SK-N-SH treated with all-trans-retinoic acid at 6 μM for 48 hours (cell line): ENCODE results near the gene SORCS2.

Experiments
- CSDC2 ChIP-seq: fragments of 250-450 bp; sonication (Bioruptor Pico); IDR thresholded peaks from 2 replicates; pipeline ENCODE4 v1.5.0; 2020; ENCODE audit warnings: mild to moderate bottlenecking, moderate library complexity
- ESRRG ChIP-seq: fragments of 250-450 bp; sonication (Bioruptor Pico); IDR thresholded peaks from 2 replicates; pipeline ENCODE4 v1.6.1; 2021; ENCODE audit warnings: mild to moderate bottlenecking
- ISL1 ChIP-seq: fragments of 250-450 bp; sonication (Bioruptor Pico); IDR thresholded peaks from 2 replicates; pipeline ENCODE4 v2.1.2; 2022; ENCODE audit warnings: mild to moderate bottlenecking, moderate library complexity
- OSR1 ChIP-seq: fragments of 250-450 bp; sonication (Bioruptor Pico); IDR thresholded peaks from 2 replicates; pipeline ENCODE4 v1.8.0; 2022; ENCODE audit warnings: moderate library complexity, mild to moderate bottlenecking, inconsistent platforms
- PPARA ChIP-seq: fragments of 250-450 bp; sonication (Bioruptor Pico); IDR thresholded peaks from 2 replicates; pipeline ENCODE4 v1.5.0; 2020; ENCODE audit warnings: mild to moderate bottlenecking, borderline replicate concordance
- SNAI2 ChIP-seq: fragments of 250-450 bp; sonication (Bioruptor Pico); IDR thresholded peaks from 2 replicates; pipeline ENCODE4 v1.5.0; 2020; ENCODE audit warnings: mild to moderate bottlenecking, moderate library complexity
- TCF4 ChIP-seq: fragments of 250-450 bp; sonication (Bioruptor Pico); IDR thresholded peaks from 2 replicates; pipeline ENCODE4 v1.8.0; 2021; ENCODE audit warnings: mild to moderate bottlenecking, moderate library complexity, borderline replicate concordance
- TOX ChIP-seq: fragments of 250-450 bp; sonication (Bioruptor Pico); IDR thresholded peaks from 2 replicates; pipeline ENCODE4 v1.8.0; 2021; ENCODE audit warnings: mild to moderate bottlenecking, moderate library complexity, borderline replicate concordance
- ZC3H10 ChIP-seq: fragments of 250-450 bp; sonication (Bioruptor Pico); IDR thresholded peaks from 2 replicates; pipeline ENCODE4 v1.5.1; 2021; ENCODE audit warnings: mild to moderate bottlenecking, moderate library complexity
- ZFP30 ChIP-seq: fragments of 450-650 bp; formaldehyde crosslinking; IDR thresholded peaks from 2 replicates; pipeline ENCODE4 v1.5.0; 2022; ENCODE audit warnings: mild to moderate bottlenecking, moderate library complexity
- TF ChIP-seq, protein P1 (sequence below): fragments of 250-450 bp; sonication (Bioruptor Pico); IDR thresholded peaks from 2 replicates; pipeline ENCODE4 v1.8.0; 2021; ENCODE audit warnings: low read depth, mild to moderate bottlenecking, moderate library complexity, borderline replicate concordance
- TF ChIP-seq, protein P2 (sequence below): fragments of 250-450 bp; sonication (Bioruptor Pico); IDR thresholded peaks from 2 replicates; pipeline ENCODE4 v1.5.0; 2020; ENCODE audit warnings: mild to moderate bottlenecking, moderate library complexity

DNA sequence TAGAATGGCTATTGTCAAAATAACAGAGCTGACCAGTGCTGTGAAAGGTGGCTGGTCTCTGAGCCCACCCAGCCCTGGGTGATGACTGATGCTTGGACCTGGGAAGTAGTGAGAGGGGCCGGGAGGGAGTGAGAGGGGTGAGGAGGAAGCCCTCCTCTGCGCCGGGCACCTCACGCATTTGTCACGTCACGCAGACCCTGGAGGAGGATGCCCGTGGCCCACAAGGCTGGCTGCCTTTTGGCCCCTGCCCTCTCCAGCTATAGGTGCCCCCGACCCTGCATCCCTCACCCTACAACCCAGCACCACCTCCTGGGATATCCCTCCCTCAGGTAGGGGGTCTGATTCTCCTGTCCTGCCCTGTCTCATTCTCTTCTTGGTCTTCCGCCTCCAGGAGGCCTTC lies 539.9 kb downstream of the SORCS2 start:
- TF ChIP-seq, protein P1, sequence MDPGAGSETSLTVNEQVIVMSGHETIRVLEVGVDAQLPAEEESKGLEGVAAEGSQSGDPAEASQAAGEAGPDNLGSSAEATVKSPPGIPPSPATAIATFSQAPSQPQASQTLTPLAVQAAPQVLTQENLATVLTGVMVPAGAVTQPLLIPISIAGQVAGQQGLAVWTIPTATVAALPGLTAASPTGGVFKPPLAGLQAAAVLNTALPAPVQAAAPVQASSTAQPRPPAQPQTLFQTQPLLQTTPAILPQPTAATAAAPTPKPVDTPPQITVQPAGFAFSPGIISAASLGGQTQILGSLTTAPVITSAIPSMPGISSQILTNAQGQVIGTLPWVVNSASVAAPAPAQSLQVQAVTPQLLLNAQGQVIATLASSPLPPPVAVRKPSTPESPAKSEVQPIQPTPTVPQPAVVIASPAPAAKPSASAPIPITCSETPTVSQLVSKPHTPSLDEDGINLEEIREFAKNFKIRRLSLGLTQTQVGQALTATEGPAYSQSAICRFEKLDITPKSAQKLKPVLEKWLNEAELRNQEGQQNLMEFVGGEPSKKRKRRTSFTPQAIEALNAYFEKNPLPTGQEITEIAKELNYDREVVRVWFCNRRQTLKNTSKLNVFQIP (CRISPR knock-in tag): no peak
- TF ChIP-seq ESRRG (no peak), ZC3H10 (CRISPR knock-in tag) (no peak), SNAI2 (CRISPR knock-in tag) (no peak), CSDC2 (CRISPR knock-in tag) (no peak), ZFP30 (no peak), ISL1 (no peak), TCF4 (no peak), PPARA (CRISPR knock-in tag) (no peak), TOX (CRISPR knock-in tag) (no peak), OSR1 (no peak)
- TF ChIP-seq, protein P2, sequence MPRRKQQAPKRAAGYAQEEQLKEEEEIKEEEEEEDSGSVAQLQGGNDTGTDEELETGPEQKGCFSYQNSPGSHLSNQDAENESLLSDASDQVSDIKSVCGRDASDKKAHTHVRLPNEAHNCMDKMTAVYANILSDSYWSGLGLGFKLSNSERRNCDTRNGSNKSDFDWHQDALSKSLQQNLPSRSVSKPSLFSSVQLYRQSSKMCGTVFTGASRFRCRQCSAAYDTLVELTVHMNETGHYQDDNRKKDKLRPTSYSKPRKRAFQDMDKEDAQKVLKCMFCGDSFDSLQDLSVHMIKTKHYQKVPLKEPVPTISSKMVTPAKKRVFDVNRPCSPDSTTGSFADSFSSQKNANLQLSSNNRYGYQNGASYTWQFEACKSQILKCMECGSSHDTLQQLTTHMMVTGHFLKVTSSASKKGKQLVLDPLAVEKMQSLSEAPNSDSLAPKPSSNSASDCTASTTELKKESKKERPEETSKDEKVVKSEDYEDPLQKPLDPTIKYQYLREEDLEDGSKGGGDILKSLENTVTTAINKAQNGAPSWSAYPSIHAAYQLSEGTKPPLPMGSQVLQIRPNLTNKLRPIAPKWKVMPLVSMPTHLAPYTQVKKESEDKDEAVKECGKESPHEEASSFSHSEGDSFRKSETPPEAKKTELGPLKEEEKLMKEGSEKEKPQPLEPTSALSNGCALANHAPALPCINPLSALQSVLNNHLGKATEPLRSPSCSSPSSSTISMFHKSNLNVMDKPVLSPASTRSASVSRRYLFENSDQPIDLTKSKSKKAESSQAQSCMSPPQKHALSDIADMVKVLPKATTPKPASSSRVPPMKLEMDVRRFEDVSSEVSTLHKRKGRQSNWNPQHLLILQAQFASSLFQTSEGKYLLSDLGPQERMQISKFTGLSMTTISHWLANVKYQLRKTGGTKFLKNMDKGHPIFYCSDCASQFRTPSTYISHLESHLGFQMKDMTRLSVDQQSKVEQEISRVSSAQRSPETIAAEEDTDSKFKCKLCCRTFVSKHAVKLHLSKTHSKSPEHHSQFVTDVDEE (CRISPR knock-in tag): no peak
